GM18909 (cell line): ENCODE data around the gene JAKMIP3.

Experiments used
- ATAC-seq: cut with Tn5 transposase; IDR thresholded peaks from one replicate; pipeline ENCODE4 v1.9.1; 2021; ENCODE audit warnings: mild to moderate bottlenecking; ENCODE audit not compliant: unreplicated experiment, poor library complexity

Gene JAKMIP3

GRCh38 chr10:132096863-132097478 lies 31.2 kb downstream of the JAKMIP3 start:
- ATAC-seq, result no peak

GRCh38 chr10:132097609-132098377 lies 32.0 kb downstream of the JAKMIP3 start:
- ATAC-seq, result no peak

GRCh38 chr10:132098539-132099388 lies 33.0 kb downstream of the JAKMIP3 start:
- ATAC-seq, result no peak

DNA sequence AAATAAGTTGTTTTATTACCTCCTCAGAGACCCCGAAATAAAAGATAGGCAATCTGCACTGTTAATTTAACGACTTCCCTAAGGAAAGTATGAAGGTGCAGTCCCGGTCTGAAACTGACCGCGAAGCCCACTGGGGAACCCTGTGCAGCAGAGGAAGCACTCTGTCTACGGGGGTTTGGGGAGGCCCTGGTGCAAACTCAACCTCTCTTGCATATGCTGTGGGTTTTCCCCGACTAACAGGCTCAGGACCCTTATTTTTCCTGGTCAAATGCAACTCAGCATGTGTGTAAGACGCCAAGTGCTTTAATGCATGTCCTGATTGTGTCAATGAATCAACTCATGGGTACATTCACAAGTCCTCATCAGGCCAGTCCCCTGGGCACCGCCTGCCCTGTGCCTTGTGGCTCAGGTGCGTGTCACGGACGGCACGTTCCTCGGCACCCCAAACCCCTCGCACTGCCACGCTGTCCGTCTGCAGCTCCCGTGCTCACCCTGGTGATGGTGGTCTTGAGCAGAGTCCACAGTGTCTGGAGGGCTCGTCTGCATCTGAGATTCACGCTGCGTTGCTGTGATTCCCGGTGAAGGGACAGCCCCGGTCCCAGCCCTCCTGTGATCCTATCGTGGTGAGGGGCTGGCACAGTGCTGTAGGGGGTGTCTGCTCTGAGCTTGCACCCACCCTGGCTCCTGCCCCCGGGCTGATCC lies 33.8 kb downstream of the JAKMIP3 start:
- no peak for ATAC-seq

DNA sequence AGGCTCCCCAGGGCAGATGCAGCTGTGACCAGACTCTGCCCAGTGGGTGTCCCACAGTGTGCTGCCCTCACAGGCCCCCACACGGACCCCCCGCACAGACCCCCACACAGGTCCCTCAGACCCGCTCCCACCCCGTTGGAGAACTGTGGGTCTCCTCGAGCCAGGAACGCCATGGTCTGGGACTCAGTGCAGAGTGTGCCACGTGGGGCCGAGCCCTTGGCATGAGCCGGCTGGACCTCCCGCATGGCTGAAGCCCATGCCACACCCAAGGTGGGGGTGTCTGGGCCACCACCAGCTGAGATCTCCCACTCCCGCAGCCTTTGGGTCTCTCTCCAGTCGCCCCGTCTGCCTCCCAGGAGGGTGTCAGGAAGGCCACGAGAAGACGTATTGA lies 34.3 kb downstream of the JAKMIP3 start:
- no peak for ATAC-seq

GRCh38 chr10:132100556-132101349 lies 35.0 kb downstream of the JAKMIP3 start:
- ATAC-seq, result no peak

- ATAC-seq, result no peak
These were observed 35.8 kb downstream of the JAKMIP3 start for GRCh38 chr10:132101529-132101928.

GRCh38 chr10:132102071-132102716 lies 36.4 kb downstream of the JAKMIP3 start:
- ATAC-seq, result no peak

DNA sequence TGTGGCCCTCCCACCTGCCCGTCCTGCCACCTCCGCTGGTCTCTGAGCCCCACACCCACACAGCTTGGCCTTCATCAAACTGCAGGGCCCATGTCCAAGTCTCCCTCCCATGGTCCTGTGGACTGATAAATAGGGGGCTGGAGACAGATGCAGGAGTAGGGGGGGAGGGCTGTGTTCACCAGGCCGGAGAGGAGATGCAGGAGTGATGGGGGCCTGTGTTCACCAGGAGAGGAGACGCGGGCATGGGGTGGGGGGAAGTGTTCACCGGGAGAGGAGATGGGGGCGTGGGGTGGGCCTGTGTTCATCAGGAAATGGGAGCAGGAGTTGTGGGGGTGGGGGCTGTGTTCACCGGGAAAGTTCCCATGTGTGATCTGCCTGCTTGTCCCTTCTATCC lies 37.0 kb downstream of the JAKMIP3 start:
- no peak for ATAC-seq

DNA sequence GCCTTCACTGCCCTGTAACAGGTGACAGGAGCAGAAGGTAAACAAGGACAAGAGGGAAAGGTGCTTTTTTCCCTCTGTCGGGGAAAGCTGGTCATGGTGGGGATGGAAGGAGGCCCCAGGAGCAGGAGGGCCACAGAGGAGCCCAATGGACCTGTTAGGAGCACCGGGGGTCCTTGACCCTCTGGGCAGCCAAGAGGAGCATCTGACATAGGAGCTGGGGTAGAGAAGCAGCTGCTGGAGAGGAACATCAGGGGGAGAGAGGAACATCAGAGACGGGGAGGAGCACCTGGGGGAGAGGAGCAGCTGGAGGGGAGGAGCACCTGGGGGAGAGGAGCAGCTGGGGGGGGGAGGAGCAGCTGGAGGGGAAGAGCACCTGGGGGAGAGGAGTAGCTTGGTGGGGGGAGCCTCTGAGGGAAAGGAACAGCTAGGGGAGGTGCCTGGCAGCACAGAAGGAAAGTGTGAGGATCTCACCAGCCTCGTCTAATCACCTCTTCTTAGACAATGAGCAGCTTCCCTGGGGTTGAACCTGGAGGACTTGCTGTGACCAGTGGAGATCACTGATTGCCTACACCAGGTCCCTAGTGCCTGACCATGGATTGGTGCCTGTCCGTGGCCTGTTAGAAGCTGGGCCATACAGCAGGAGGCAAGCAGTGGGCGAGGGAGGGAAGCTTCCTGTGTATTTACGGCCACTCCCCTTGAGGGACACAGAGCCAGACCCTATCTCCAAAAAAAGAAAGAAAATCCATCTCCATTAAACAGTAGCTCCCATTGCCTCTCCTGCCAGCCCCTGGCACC lies 37.6 kb downstream of the JAKMIP3 start:
- ATAC-seq, result no peak

DNA sequence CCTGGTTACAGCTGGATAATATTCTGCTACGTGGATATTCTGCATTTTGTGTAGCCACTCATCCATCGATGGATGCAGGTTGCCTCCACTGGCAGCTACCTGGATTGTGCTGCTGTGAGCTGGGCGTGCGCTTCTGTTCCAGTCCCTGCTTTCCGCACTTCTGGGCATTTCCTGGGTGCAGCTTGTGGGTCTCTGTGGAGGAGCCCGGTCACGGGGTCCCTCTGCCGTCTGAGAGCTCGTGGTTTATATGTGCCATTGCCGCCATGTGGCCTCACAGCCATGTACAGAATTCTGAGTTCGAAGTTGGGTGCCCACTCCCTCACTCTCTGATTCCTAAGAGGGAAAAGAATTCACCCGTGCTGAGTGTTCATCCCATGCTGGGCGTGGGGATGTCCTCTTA lies 38.3 kb downstream of the JAKMIP3 start:
- no peak for ATAC-seq

GRCh38 chr10:132104471-132105301 lies 38.9 kb downstream of the JAKMIP3 start:
- no peak for ATAC-seq

GRCh38 chr10:132105302-132105995 lies 39.7 kb downstream of the JAKMIP3 start:
- no peak for ATAC-seq

DNA sequence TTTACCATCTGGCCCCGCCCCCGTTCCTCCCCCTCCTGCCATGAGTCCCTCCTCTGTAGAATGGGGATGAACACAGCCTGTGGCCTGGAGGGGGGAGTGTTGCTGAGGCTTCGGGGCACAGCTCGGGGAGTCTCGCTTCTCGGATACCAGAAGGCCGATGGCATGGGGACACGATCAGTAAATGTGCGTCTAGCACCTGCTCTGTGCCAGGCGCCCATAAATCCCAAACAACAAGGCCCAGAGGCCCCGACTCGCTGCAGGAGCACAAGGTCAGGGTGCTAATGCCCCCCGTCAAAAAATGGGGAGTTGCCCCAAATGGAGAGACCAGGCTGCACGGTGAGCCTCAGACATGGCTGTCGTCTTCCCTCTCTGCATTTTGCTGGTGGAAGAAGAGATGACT lies 40.7 kb downstream of the JAKMIP3 start:
- no peak for ATAC-seq

GRCh38 chr10:132107186-132107948 lies 41.6 kb downstream of the JAKMIP3 start:
- no peak for ATAC-seq
